Esophagus squamous epithelium (tissue), 5 donors: Measurements from ENCODE around the gene LIPC. TPM values are rescaled to one million over a fixed set of nuclear protein-coding genes. Genes with fewer than 3 reads are reported as not detected.

ENCODE experiments used
- DNase-seq: peaks from one replicate; lab custom pipeline; 2025; lab: John Stamatoyannopoulos, UW
- H3K27ac ChIP-seq, 4 donors: fragments of 200-600 bp; sonication (generic); one replicate each; pipeline ENCODE4 v1.5.1; 2016 to 2019; ENCODE audit warnings: mild to moderate bottlenecking in 1 of 4
- H3K27me3 ChIP-seq, 4 donors: fragments of 200-600 bp; sonication (generic); 1 replicate in 3 of 4; 2 replicates in 1 of 4; pipeline versions ENCODE4 v1.5.1 to v1.6.0; 2017 to 2021; ENCODE audit warnings: antibody characterized with exemption in 1 of 4
- H3K36me3 ChIP-seq, 3 donors: fragments of 200-600 bp; sonication (generic); one replicate each; pipeline ENCODE4 v1.5.1; 2016 to 2019
- H3K4me1 ChIP-seq, 3 donors: fragments of 200-600 bp; sonication (generic); one replicate each; pipeline ENCODE4 v1.5.1; 2017 to 2019
- H3K4me3 ChIP-seq, 4 donors: fragments of 200-600 bp; sonication (generic); 1 replicate in 3 of 4; 2 replicates in 1 of 4; pipeline ENCODE4 v1.5.1; 2016 to 2019; ENCODE audit warnings: mild to moderate bottlenecking in 2 of 4, moderate library complexity in 1 of 4
- H3K9me3 ChIP-seq, 3 donors: fragments of 200-600 bp; sonication (generic); one replicate each; pipeline ENCODE4 v1.5.1; 2016 to 2019
- POLR2A ChIP-seq, 4 donors: fragments of 450-650 bp; IDR thresholded peaks; one replicate each; pipeline ENCODE4 v1.6.1; 2017; ENCODE audit warnings: antibody characterized with exemption in 4 of 4, mild to moderate bottlenecking in 4 of 4, moderate library complexity in 3 of 4
- WGBS, 2 donors: methylation state at CpG; one replicate each; pipeline ENCODE4 v1.1.5; 2018; 5-methylcytosine and 5-hydroxymethylcytosine counted together
- intact Hi-C: fragments of 100-400 bp; cut with DNase I; formaldehyde crosslinking; loops from one replicate; pipeline ENCODE4 v1.15.0; 2022
- total RNA-seq, 4 donors: library from RNA; depleted of rRNA; stranded (reverse); fragments of >200 nt; gene quantifications; one replicate each; pipeline ENCODE4 v1.1.0, GENCODE V29; 2016
- TF ChIP-seq, protein P1 (sequence below), 6 experiments: fragments of 450-650 bp in 4 of 6; fragments of 200-600 bp in 2 of 6; sonication (generic) in 2 of 6; IDR thresholded peaks; one replicate each; pipeline ENCODE4 v1.5.1; 2016 to 2019; ENCODE audit warnings: antibody characterized with exemption in 6 of 6, mild to moderate bottlenecking in 4 of 6, moderate library complexity in 4 of 6
- donor health status: DM: yes; HTN: yes; CAD: no.

Gene LIPC
- total RNA-seq, 4 donors from 2014 or later: 0.27 to 1.1 (median 0.38) TPM; not detected in 1

DNA sequence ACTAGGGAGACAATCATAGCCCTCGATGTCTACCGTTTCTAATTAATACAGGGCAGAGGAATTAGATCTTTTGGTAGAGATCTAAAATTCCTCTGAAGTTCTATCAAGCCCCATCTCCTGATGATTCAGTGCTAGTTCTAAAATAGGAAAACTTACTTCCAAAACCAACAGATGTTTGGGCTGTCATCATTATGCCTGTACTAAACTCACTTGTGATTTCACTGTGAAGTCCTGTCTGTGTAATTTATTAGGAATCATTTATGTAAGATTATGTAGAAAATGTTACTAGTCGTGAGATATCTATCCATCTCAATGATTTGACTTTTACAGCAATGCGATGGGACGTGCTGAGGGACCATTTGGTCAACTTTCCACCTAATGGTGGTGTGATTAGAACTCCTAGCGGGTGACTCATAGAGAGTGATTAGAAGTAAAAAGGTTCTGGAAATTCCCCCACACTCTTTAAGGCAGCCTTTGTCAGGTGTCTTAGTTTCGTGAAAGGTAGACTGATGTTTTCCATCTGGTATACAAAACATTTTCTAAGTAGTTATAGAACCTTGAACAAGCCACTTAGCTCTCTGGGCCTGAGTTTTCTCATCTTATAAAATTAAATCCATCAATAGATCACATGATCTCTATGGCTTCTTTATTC lies 34.2 kb downstream of the LIPC start:
- no peaks in the 10 kb centered on the region for H3K27me3 ChIP-seq
- 78 to 83% methylated on average over 7 of the region's 7 CpGs for WGBS, 2 donors

DNA sequence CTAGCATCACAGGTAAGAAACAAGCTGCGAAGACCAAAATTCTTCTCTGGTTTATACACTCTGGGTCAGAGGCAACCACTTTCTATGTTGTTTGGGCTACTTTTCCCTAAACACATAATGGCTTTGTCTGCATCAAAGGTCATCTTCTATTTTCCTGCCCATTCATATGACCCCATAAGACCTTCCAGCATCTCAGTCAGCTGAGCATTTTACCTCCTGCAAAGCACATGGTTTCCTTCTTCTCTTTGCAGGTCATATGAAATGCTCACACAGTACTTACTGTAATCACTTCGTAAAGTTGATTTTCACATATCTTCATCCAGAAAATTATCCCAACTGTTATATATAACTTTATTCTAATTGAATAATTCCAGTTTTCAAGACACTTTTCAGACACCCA lies 34.8 kb downstream of the LIPC start:
- Histone ChIP-seq H3K36me3 (no peaks in the 10 kb centered on the region), H3K4me3 (no peak overlapping the region), H3K4me1 (peaks cover 0 to 26% (median 7%) of the 10 kb centered on the region in 3 donors), H3K9me3 (no peaks in the 10 kb centered on the region), H3K27me3 (no peaks in the 10 kb centered on the region), H3K27ac (no peak overlapping the region)
- WGBS, 2 donors: 90 to 98% methylated on average over 2 of the region's 2 CpGs
- DNase-seq: no peak
- TF ChIP-seq POLR2A (IDR thresholded peaks at IDR 0.05): no peak
- TF ChIP-seq, protein P1, sequence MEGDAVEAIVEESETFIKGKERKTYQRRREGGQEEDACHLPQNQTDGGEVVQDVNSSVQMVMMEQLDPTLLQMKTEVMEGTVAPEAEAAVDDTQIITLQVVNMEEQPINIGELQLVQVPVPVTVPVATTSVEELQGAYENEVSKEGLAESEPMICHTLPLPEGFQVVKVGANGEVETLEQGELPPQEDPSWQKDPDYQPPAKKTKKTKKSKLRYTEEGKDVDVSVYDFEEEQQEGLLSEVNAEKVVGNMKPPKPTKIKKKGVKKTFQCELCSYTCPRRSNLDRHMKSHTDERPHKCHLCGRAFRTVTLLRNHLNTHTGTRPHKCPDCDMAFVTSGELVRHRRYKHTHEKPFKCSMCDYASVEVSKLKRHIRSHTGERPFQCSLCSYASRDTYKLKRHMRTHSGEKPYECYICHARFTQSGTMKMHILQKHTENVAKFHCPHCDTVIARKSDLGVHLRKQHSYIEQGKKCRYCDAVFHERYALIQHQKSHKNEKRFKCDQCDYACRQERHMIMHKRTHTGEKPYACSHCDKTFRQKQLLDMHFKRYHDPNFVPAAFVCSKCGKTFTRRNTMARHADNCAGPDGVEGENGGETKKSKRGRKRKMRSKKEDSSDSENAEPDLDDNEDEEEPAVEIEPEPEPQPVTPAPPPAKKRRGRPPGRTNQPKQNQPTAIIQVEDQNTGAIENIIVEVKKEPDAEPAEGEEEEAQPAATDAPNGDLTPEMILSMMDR (IDR thresholded peaks at IDR 0.05): no peak
- intact Hi-C loops: no loop called here

More for the DNA sequence above, 34.2 kb downstream of the LIPC start:
- no peak for DNase-seq
- Histone ChIP-seq H3K9me3 (no peaks in the 10 kb centered on the region), H3K27ac (no peak overlapping the region), H3K4me3 (no peak overlapping the region), H3K4me1 (peaks cover 0 to 26% (median 7%) of the 10 kb centered on the region in 3 donors), H3K36me3 (no peaks in the 10 kb centered on the region)
- intact Hi-C loops: no loop called here
- no peak for TF ChIP-seq POLR2A (IDR thresholded peaks at IDR 0.05)
- TF ChIP-seq, protein P1 (IDR thresholded peaks at IDR 0.05): no peak

DNA sequence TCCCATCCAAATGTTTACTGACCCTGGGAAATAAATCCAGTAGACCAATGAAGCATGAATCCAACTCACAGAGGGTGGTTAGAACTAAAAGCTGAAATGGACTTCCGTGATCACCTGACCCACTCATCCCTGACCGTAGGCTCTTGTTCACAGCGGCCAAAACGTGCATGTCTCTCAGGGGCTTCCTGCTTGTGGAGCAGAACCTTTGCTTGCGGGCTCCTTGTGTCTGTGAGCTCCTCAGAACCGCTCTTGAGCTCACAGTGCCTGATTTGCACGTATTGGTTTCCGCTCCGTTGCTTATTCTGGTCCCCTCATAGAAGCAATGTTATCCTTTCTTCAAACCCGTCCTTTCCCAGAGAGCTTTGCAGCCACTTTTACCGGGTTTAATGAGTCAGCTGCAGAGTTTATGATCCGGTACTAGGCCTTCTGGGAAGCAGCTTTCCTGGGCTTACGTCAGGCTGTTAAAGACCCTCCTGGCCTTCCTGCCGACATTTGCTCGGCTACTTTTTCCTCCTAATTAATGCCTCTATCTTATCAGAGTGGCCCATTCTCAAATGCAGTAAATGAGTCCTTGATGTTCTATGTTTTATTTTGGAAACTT lies 35.4 kb downstream of the LIPC start:
- no peak overlapping the region for H3K27ac ChIP-seq
- TF ChIP-seq, protein P1 (IDR thresholded peaks at IDR 0.05): no peak
- no peak for TF ChIP-seq POLR2A (IDR thresholded peaks at IDR 0.05)
- H3K4me3 ChIP-seq: no peak overlapping the region
- peaks cover 0 to 22% (median 8%) of the 10 kb centered on the region in 3 donors for H3K4me1 ChIP-seq
- intact Hi-C loops: no loop called here
- no peak for DNase-seq
- H3K9me3 ChIP-seq: no peaks in the 10 kb centered on the region
- 84 to 86% methylated on average over 15 of the region's 15 CpGs for WGBS, 2 donors
- no peaks in the 10 kb centered on the region for H3K27me3 ChIP-seq
- H3K36me3 ChIP-seq: no peaks in the 10 kb centered on the region

DNA sequence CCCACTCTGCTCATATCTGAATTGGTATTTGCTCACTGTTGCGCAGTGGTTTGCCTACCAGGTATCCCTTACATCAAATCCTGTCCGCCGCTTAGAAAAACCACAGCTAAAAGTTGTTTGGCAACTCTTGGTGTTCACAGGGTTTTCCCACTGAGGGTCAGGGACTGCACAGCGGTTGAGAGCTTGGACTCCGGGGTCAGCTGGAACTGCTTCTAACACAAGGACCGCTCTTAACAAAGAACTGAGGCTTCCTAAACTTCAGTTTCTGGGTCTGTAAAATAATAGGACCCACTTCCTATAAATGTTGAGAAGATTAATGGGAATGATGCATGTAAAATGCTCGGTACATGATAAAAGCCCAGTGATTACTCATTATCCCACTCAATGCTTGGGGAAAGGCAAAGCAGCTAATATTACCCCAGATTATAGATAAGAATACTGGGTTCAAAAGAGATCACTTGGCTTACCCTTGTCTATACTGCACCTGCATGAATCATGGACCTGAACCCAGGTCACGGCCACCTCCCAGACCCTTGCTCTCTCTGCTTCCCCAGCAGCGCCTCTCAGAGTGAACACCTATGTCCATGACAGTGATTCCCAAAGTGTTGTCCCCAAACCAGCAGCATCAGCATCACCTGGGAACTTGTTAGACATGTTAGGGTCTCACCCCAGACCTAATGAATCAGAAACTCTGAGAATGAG lies 36.1 kb downstream of the LIPC start:
- intact Hi-C loops: no loop called here
- Histone ChIP-seq H3K4me3 (no peak overlapping the region), H3K4me1 (peaks cover under 1 to 22% (median 9%) of the 10 kb centered on the region in 3 donors), H3K27ac (no peak overlapping the region), H3K36me3 (no peaks in the 10 kb centered on the region), H3K27me3 (no peaks in the 10 kb centered on the region), H3K9me3 (no peaks in the 10 kb centered on the region)
- 88 to 93% methylated on average over 8 to 9 of the region's 9 CpGs for WGBS, 2 donors
- no peak for DNase-seq
- TF ChIP-seq, protein P1 (IDR thresholded peaks at IDR 0.05): no peak
- TF ChIP-seq POLR2A (IDR thresholded peaks at IDR 0.05): no peak
